ENCODE measurements around the gene CAPN13. TPM values are rescaled to one million over a fixed set of nuclear protein-coding genes. Genes with fewer than 3 reads are reported as not detected.

The CAPN13 gene
- total RNA-seq, 1 donor from 2014 or later: 19.2 TPM

GRCh38 chr2:30686669-30687068 is 120.6 kb downstream of the CAPN13 start:
- H3K4me3 ChIP-seq: no peak overlapping the region
- TF ChIP-seq CTCF (IDR thresholded peaks at IDR 0.05): no peak
- H3K9me3 ChIP-seq: no peaks in the 10 kb centered on the region
- H3K27ac ChIP-seq: no peak overlapping the region
- H3K4me1 ChIP-seq: peaks cover 6% of the 10 kb centered on the region
- no peaks in the 10 kb centered on the region for H3K27me3 ChIP-seq
- H3K36me3 ChIP-seq: no peaks in the 10 kb centered on the region
- ATAC-seq: no peak
- intact Hi-C loops (cut with DNase I): no loop called here
- no peak for DNase-seq

- Histone ChIP-seq H3K27me3 (no peaks in the 10 kb centered on the region), H3K9me3 (no peaks in the 10 kb centered on the region), H3K4me1 (peaks cover 6% of the 10 kb centered on the region), H3K27ac (no peak overlapping the region), H3K4me3 (no peak overlapping the region), H3K36me3 (no peaks in the 10 kb centered on the region)
- intact Hi-C loops (cut with DNase I): no loop called here
- ATAC-seq (peak; percentile 67), DNase-seq (no peak)
- TF ChIP-seq CTCF (IDR thresholded peaks at IDR 0.05): peak; percentile 34
Observed at GRCh38 chr2:30686000-30686399, 121.2 kb downstream of the CAPN13 start.

GRCh38 chr2:30684996-30685395 is 122.2 kb downstream of the CAPN13 start:
- H3K27me3 ChIP-seq: no peaks in the 10 kb centered on the region
- H3K36me3 ChIP-seq: no peaks in the 10 kb centered on the region
- no peak overlapping the region for H3K27ac ChIP-seq
- intact Hi-C loops (cut with DNase I): no loop called here
- H3K4me1 ChIP-seq: peaks cover 6% of the 10 kb centered on the region
- no peaks in the 10 kb centered on the region for H3K9me3 ChIP-seq
- ATAC-seq: no peak
- DNase-seq: no peak
- no peak overlapping the region for H3K4me3 ChIP-seq
- TF ChIP-seq CTCF (IDR thresholded peaks at IDR 0.05): no peak

- no peaks in the 10 kb centered on the region for H3K27me3 ChIP-seq
- no peak for DNase-seq
- H3K4me3 ChIP-seq: no peak overlapping the region
- peaks cover 5% of the 10 kb centered on the region for H3K4me1 ChIP-seq
- intact Hi-C loops (cut with DNase I): no loop called here
- H3K9me3 ChIP-seq: no peaks in the 10 kb centered on the region
- no peaks in the 10 kb centered on the region for H3K36me3 ChIP-seq
- ATAC-seq: no peak
- H3K27ac ChIP-seq: no peak overlapping the region
- TF ChIP-seq CTCF (IDR thresholded peaks at IDR 0.05): no peak
Observed at GRCh38 chr2:30684516-30684915, 122.7 kb downstream of the CAPN13 start.

- Histone ChIP-seq H3K27ac (no peak overlapping the region), H3K9me3 (no peaks in the 10 kb centered on the region), H3K36me3 (no peaks in the 10 kb centered on the region), H3K4me3 (no peak overlapping the region), H3K27me3 (no peaks in the 10 kb centered on the region), H3K4me1 (peaks cover under 1% of the 10 kb centered on the region)
- ATAC-seq (no peak), DNase-seq (no peak)
- intact Hi-C loops (cut with DNase I): no loop called here
- TF ChIP-seq CTCF (IDR thresholded peaks at IDR 0.05): no peak
Observed at GRCh38 chr2:30684026-30684425, 123.2 kb downstream of the CAPN13 start.

All from upper lobe of right lung (tissue), 1 donor.